Lung (tissue), 12 donors: ENCODE data around the gene CATSPERZ. TPM values are rescaled to one million over a fixed set of nuclear protein-coding genes. Genes with fewer than 3 reads are reported as not detected.
A peak's percentile ranks its signal among the peaks of the same experiment; 100 is the strongest.

Source experiments
- ATAC-seq: fragments of 200-7000 bp; cut with Tn5 transposase; one replicate; pipeline ENCODE4 v1.9.1; 2020; ENCODE audit warnings: moderate number of reproducible peaks; ENCODE audit not compliant: insufficient read depth, low FRiP score
- DNase-seq, 3 donors: peaks; one replicate each; pipeline ENCODE4 v3.0.0-alpha.2; 2013 to 2017
- H3K27ac ChIP-seq, 2 donors: one replicate each; pipeline ENCODE4 v1.5.1; 2013; ENCODE audit warnings: mild to moderate bottlenecking in 2 of 2, moderate library complexity in 2 of 2, control low read depth in 1 of 2, inconsistent platforms in 1 of 2, low read depth in 1 of 2, low read length in 1 of 2
- H3K27me3 ChIP-seq, 3 donors: one replicate each; pipeline ENCODE4 v1.5.1; 2013; ENCODE audit warnings: low read length in 2 of 3; ENCODE audit not compliant: control insufficient read depth in 3 of 3, insufficient read depth in 3 of 3
- H3K36me3 ChIP-seq, 4 donors: one replicate each; pipeline ENCODE4 v1.5.1; 2013; ENCODE audit warnings: low read length in 4 of 4, mild to moderate bottlenecking in 1 of 4, moderate library complexity in 1 of 4; ENCODE audit not compliant: control insufficient read depth in 4 of 4, insufficient read depth in 4 of 4
- H3K4me1 ChIP-seq, 5 donors: one replicate each; pipeline ENCODE4 v1.5.1; 2013; ENCODE audit warnings: low read length in 5 of 5, mild to moderate bottlenecking in 2 of 5, moderate library complexity in 1 of 5; ENCODE audit not compliant: control insufficient read depth in 5 of 5, insufficient read depth in 5 of 5
- H3K4me3 ChIP-seq: one replicate; pipeline ENCODE4 v1.5.1; 2013; ENCODE audit warnings: mild to moderate bottlenecking, control low read depth, moderate library complexity
- H3K9ac ChIP-seq, 2 donors: one replicate each; pipeline ENCODE4 v1.5.1; 2013; ENCODE audit warnings: low read length in 2 of 2, control low read depth in 1 of 2; ENCODE audit not compliant: insufficient read depth in 1 of 2
- H3K9me3 ChIP-seq, 4 donors: one replicate each; pipeline ENCODE4 v1.5.1; 2013; ENCODE audit warnings: low read length in 3 of 4, mild to moderate bottlenecking in 1 of 4, moderate library complexity in 1 of 4; ENCODE audit not compliant: control insufficient read depth in 4 of 4, insufficient read depth in 3 of 4
- CTCF ChIP-seq: IDR thresholded peaks from 2 replicates; pipeline ENCODE4 v1.5.1; 2012; ENCODE audit warnings: mild to moderate bottlenecking; ENCODE audit errors: control extremely low read depth, extremely low read depth
- WGBS, 2 donors: extraction: QIAGEN DNeasy Blood & Tissue Kit; methylation state at CpG; one replicate each; pipeline ENCODE4 v1.1.7; 2013; 5-methylcytosine and 5-hydroxymethylcytosine counted together
- polyA plus RNA-seq, 2 donors: library from polyadenylated mRNA; stranded (reverse); fragments of 200-250 nt; gene quantifications; one replicate each; pipeline ENCODE4 v1.2.1, GENCODE V29; 2013
- total RNA-seq, 2 donors: library from RNA; depleted of rRNA in 1 of 2; stranded (reverse); fragments of >200 nt in 1 of 2; gene quantifications; one replicate each; pipeline ENCODE4 v1.2.1, GENCODE V29; 2014 to 2021
- donor health status: control.
- donor health status: control.
- donor health status: Bipolar disorder and iron deficiency.
- donor health status: healthy.
- donor health status: DM: yes; HTN: yes; CAD: no.

CATSPERZ gene
- total and polyA plus RNA-seq, 4 donors = 0.31 to 0.98 (median 0.67) TPM; not detected in 1

GRCh38 chr11:64283092-64283491 is 17.1 kb upstream of the CATSPERZ start:
- Histone ChIP-seq H3K27ac (no peak overlapping the region), H3K27me3 (no peaks in the 10 kb centered on the region), H3K4me3 (no peak overlapping the region), H3K9me3 (no peaks in the 10 kb centered on the region), H3K9ac (no peak overlapping the region), H3K4me1 (peaks cover 0 to 20% (median 0%) of the 10 kb centered on the region in 5 donors), H3K36me3 (peaks cover 0 to 13% (median 3%) of the 10 kb centered on the region in 4 donors)
- no peak for ATAC-seq
- DNase-seq = no peak
- TF ChIP-seq CTCF = no peak
- 94 to 95% methylated on average over 3 of the region's 3 CpGs for WGBS, 2 donors

- 3 to 4% methylated on average over 37 to 44 of the region's 44 CpGs for whole genome bisulfite sequencing, 2 donors
- Histone ChIP-seq H3K4me3 (peak within 1 kb of the TSS; percentile 75), H3K27ac (peak within 1 kb of the TSS; percentile 94 to 98), H3K27me3 (no peaks in the 10 kb centered on the region), H3K9me3 (no peaks in the 10 kb centered on the region), H3K36me3 (peaks cover 0 to 7% (median 3%) of the 10 kb centered on the region in 4 donors), H3K4me1 (peaks cover 0 to 20% (median 0%) of the 10 kb centered on the region in 5 donors), H3K9ac (peak within 1 kb of the TSS; percentile 65 to 74)
- DNase-seq (peak; percentile 96), ATAC-seq (peak; percentile 93)
- no peak for TF ChIP-seq CTCF
These were observed 15.9 kb upstream of the CATSPERZ start, which contains the start of gene BAD for GRCh38 chr11:64284048-64284961. Gene BAD (minus strand): TSS chr11:64284665. CDS start chr11:64284368, 297 bp downstream.

GRCh38 chr11:64284962-64285884 is 14.9 kb upstream of the CATSPERZ start, which contains the start of gene GPR137:
Gene GPR137 (plus strand): TSS chr11:64285848. CDS start chr11:64286525, 677 bp downstream.
- peaks cover 0 to 3% (median 2%) of the 10 kb centered on the region in 3 donors for H3K27me3 ChIP-seq
- peak within 1 kb of the TSS; percentile 88 to 98 for H3K27ac ChIP-seq
- WGBS, 2 donors = 0% methylated on average over 84 to 102 of the region's 102 CpGs
- H3K9ac ChIP-seq = peak within 1 kb of the TSS; percentile 55 to 65
- peaks cover 0 to 20% (median 0%) of the 10 kb centered on the region in 5 donors for H3K4me1 ChIP-seq
- peak; percentile 83 for ATAC-seq
- peak within 1 kb of the TSS; percentile 48 for H3K4me3 ChIP-seq
- no peak for TF ChIP-seq CTCF
- no peaks in the 10 kb centered on the region for H3K9me3 ChIP-seq
- peak; percentile 88 to 91 (median 88) for DNase-seq
- peaks cover 0 to 7% (median 3%) of the 10 kb centered on the region in 4 donors for H3K36me3 ChIP-seq
